CD4-positive, alpha-beta memory T cell (primary cell): ENCODE measurements around the gene HOATZ. TPM values are rescaled to one million over a fixed set of nuclear protein-coding genes. Genes with fewer than 3 reads are reported as not detected.

ENCODE experiments used
- CTCF ChIA-PET: fragments of 350-600 bp; sonication (Branson Sonifier 250); formaldehyde crosslinking; loops from one replicate; lab custom pipeline; 2021; ENCODE audit warnings: inconsistent platforms; ENCODE audit not compliant: partially characterized antibody; lab: Charles Lee
- POLR2A ChIA-PET: fragments of 350-600 bp; sonication (Branson Sonifier 250); formaldehyde crosslinking; loops from one replicate; lab custom pipeline; 2021; ENCODE audit not compliant: partially characterized antibody; lab: Charles Lee
- DNase-seq, 5 donors: peaks; one replicate each; pipeline versions ENCODE4 v3.0.0 to v3.0.0-alpha.2; 2020 to 2022; ENCODE audit warnings: mixed read lengths in 1 of 5
- H3K27ac ChIP-seq: one replicate; pipeline ENCODE4 v1.7.0; 2013; ENCODE audit warnings: low read depth, low read length
- H3K27me3 ChIP-seq: 2 replicates; pipeline ENCODE4 v1.7.0; 2013; ENCODE audit warnings: mild to moderate bottlenecking, low read length, moderate library complexity; ENCODE audit not compliant: insufficient read depth
- H3K36me3 ChIP-seq: 2 replicates; pipeline ENCODE4 v1.7.0; 2013; ENCODE audit warnings: mild to moderate bottlenecking, low read length, moderate library complexity; ENCODE audit not compliant: insufficient read depth
- H3K4me1 ChIP-seq: 2 replicates; pipeline ENCODE4 v1.7.0; 2013; ENCODE audit warnings: mild to moderate bottlenecking, low read length, moderate library complexity; ENCODE audit not compliant: insufficient read depth
- H3K4me3 ChIP-seq, 2 donors: one replicate each; pipeline ENCODE4 v1.7.0; 2013; ENCODE audit warnings: low read length in 2 of 2, mild to moderate bottlenecking in 1 of 2
- H3K9me3 ChIP-seq, 2 donors: one replicate each; pipeline ENCODE4 v1.7.0; 2013; ENCODE audit warnings: low read length in 2 of 2, control low read depth in 1 of 2; ENCODE audit not compliant: control insufficient read depth in 1 of 2
- H3K27ac Mint-ChIP-seq, 7 donors: one replicate each; pipeline ENCODE4 v1.8.0; 2020 to 2021; ENCODE audit warnings: mixed read lengths in 7 of 7, mild to moderate bottlenecking in 6 of 7, inconsistent platforms in 3 of 7, moderate library complexity in 3 of 7
- H3K27me3 Mint-ChIP-seq, 2 donors: one replicate each; pipeline ENCODE4 v1.8.0; 2020 to 2021; ENCODE audit warnings: mixed read lengths in 2 of 2
- H3K36me3 Mint-ChIP-seq, 2 donors: one replicate each; pipeline ENCODE4 v1.8.0; 2020 to 2021; ENCODE audit warnings: mixed read lengths in 2 of 2, inconsistent platforms in 1 of 2, mild to moderate bottlenecking in 1 of 2
- H3K4me1 Mint-ChIP-seq, 4 donors: one replicate each; pipeline ENCODE4 v1.8.0; 2020 to 2021; ENCODE audit warnings: mixed read lengths in 4 of 4, mild to moderate bottlenecking in 1 of 4
- H3K4me3 Mint-ChIP-seq, 8 donors: one replicate each; pipeline ENCODE4 v1.8.0; 2020 to 2021; ENCODE audit warnings: mixed read lengths in 8 of 8, mild to moderate bottlenecking in 7 of 8, moderate library complexity in 6 of 8, inconsistent platforms in 3 of 8
- H3K9me3 Mint-ChIP-seq, 8 donors: one replicate each; pipeline ENCODE4 v1.8.0; 2020 to 2021; ENCODE audit warnings: mixed read lengths in 8 of 8, mild to moderate bottlenecking in 5 of 8, inconsistent platforms in 3 of 8, moderate library complexity in 1 of 8
- intact Hi-C: fragments of 100-400 bp; cut with micrococcal nuclease; formaldehyde crosslinking; loops from one replicate; pipeline ENCODE4 v1.15.1; 2023
- polyA plus RNA-seq, 2 donors: library from polyadenylated mRNA; unstranded; fragments of 300-500 nt; fragmentation: Illumina TruSeq; gene quantifications; one replicate each; pipeline ENCODE4 v1.2.3, GENCODE V29; 2021
- total RNA-seq, 2 experiments: library from RNA; stranded (reverse); gene quantifications; one replicate each; pipeline ENCODE4 v1.2.3, GENCODE V29; 2021

HOATZ gene
- total and polyA plus RNA-seq, 4 experiments from 2014 or later, result not detected

DNA sequence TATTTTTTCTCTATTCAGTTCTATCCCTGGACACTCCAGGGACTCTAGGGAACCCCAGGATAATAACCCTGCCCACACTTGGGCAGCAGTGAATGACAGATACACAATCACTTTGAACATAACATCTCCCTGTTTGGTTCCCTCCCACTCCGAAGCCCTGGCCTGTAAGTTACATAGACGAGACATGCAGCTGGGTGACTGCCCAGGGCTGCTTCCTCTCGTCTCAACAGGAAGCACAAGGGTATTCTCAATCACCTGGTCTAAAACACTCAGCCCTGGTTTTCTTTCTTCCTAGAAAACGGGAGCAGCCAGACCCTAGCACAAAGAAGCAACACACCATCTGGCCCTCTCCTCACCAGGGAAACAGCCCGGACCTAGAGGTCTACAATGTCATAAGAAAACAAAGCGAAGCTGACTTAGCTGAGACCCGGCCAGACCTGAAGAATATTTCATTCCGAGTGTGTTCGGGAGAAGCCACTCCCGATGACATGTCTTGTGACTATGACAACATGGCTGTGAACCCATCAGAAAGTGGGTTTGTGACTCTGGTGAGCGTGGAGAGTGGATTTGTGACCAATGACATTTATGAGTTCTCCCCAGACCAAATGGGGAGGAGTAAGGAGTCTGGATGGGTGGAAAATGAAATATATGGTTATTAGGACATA is 45.4 kb downstream of the HOATZ start:
- intact Hi-C loops, result no loop called here
- no peak overlapping the region for H3K4me3 Mint-ChIP-seq
- POLR2A ChIA-PET, result no interaction called here

DNA sequence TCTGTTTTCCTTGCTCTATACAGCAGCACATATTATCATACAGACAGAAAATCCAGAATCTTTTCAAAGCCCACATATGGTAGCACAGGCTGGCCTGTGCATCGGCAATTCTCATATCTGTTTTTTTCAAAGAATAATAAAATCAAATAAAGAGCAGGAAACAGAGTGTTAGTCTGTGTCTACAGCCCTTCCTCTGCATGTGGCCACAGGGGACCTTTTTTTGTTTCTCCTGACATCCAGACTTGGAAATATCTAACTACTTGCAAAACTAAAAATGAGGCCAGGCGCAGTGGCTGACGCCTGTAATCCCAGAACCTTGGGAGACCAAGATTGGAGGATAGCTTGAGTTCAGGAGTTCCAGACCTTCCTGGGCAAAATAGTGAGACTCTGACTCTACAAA is 46.2 kb downstream of the HOATZ start:
- H3K27ac Mint-ChIP-seq, result no peak overlapping the region
- no peaks in the 10 kb centered on the region for H3K36me3 Mint-ChIP-seq
- ChIA-PET CTCF (interaction anchor here (0.9 to 4.6 kb wide), 5 partner anchors 12 to 305 kb away, joined by 3 to 23 read pairs (median 7); no protein-coding TSS in a partner anchor), POLR2A (no interaction called here)
- H3K9me3 Mint-ChIP-seq, result peaks cover 0 to 15% (median 8%) of the 10 kb centered on the region in 8 donors
- intact Hi-C loops, result no loop called here
- Histone ChIP-seq H3K27me3 (no peaks in the 10 kb centered on the region), H3K36me3 (no peaks in the 10 kb centered on the region), H3K27ac (no peak overlapping the region), H3K4me3 (no peak overlapping the region), H3K4me1 (no peaks in the 10 kb centered on the region), H3K9me3 (peaks cover 0 to 3% of the 10 kb centered on the region in 2 donors)
- DNase-seq, result no peak
- no peak overlapping the region for H3K4me3 Mint-ChIP-seq
- H3K27me3 Mint-ChIP-seq, result no peaks in the 10 kb centered on the region
- no peaks in the 10 kb centered on the region for H3K4me1 Mint-ChIP-seq

More for the DNA sequence above, 45.4 kb downstream of the HOATZ start:
- Mint-ChIP-seq H3K4me1 (no peaks in the 10 kb centered on the region), H3K27me3 (no peaks in the 10 kb centered on the region), H3K27ac (no peak overlapping the region), H3K36me3 (peaks cover 0 to 2% of the 10 kb centered on the region in 2 donors), H3K9me3 (peaks cover 0 to 20% (median 11%) of the 10 kb centered on the region in 8 donors)
- Histone ChIP-seq H3K27ac (no peak overlapping the region), H3K9me3 (peaks cover 0 to 5% of the 10 kb centered on the region in 2 donors), H3K27me3 (no peaks in the 10 kb centered on the region), H3K4me3 (no peak overlapping the region), H3K4me1 (no peaks in the 10 kb centered on the region), H3K36me3 (no peaks in the 10 kb centered on the region)
- CTCF ChIA-PET, result interaction anchor here (0.9 to 2.1 kb wide), 2 partner anchors 13 to 272 kb away, joined by 4 to 7 read pairs; no protein-coding TSS in a partner anchor
- DNase-seq, result no peak

- H3K9me3 Mint-ChIP-seq, result peaks cover 0 to 10% (median 6%) of the 10 kb centered on the region in 8 donors
- Histone ChIP-seq H3K4me3 (no peak overlapping the region), H3K4me1 (no peaks in the 10 kb centered on the region), H3K27ac (no peak overlapping the region), H3K27me3 (no peaks in the 10 kb centered on the region), H3K9me3 (no peaks in the 10 kb centered on the region), H3K36me3 (no peaks in the 10 kb centered on the region)
- H3K27me3 Mint-ChIP-seq, result no peaks in the 10 kb centered on the region
- no peak for DNase-seq
- POLR2A ChIA-PET, result interaction anchor here (1.2 kb wide), 1 partner anchor 8 kb away, joined by 3 read pairs; no protein-coding TSS in a partner anchor
- no peak overlapping the region for H3K27ac Mint-ChIP-seq
- no peaks in the 10 kb centered on the region for H3K4me1 Mint-ChIP-seq
- no peak overlapping the region for H3K4me3 Mint-ChIP-seq
- intact Hi-C loops, result no loop called here
- no peaks in the 10 kb centered on the region for H3K36me3 Mint-ChIP-seq
- CTCF ChIA-PET, result interaction anchor here (0.8 to 4.6 kb wide), 5 partner anchors 217 to 304 kb away, joined by 3 to 23 read pairs (median 7); no protein-coding TSS in a partner anchor
Observed at GRCh38 chr11:111561306-111561705, 46.7 kb downstream of the HOATZ start.

GRCh38 chr11:111561791-111562325 is 47.3 kb downstream of the HOATZ start:
- POLR2A ChIA-PET, result interaction anchor here (1.2 kb wide), 1 partner anchor 8 kb away, joined by 3 read pairs; no protein-coding TSS in a partner anchor
- Histone ChIP-seq H3K27me3 (no peaks in the 10 kb centered on the region), H3K4me3 (no peak overlapping the region), H3K36me3 (no peaks in the 10 kb centered on the region), H3K4me1 (no peaks in the 10 kb centered on the region), H3K9me3 (no peaks in the 10 kb centered on the region), H3K27ac (no peak overlapping the region)
- H3K4me1 Mint-ChIP-seq, result no peaks in the 10 kb centered on the region
- DNase-seq, result no peak
- no peak overlapping the region for H3K27ac Mint-ChIP-seq
- no peaks in the 10 kb centered on the region for H3K27me3 Mint-ChIP-seq
- peaks cover 0 to 4% (median 1%) of the 10 kb centered on the region in 8 donors for H3K9me3 Mint-ChIP-seq
- H3K36me3 Mint-ChIP-seq, result no peaks in the 10 kb centered on the region
- H3K4me3 Mint-ChIP-seq, result no peak overlapping the region
- CTCF ChIA-PET, result interaction anchor here (0.8 to 4.6 kb wide), 5 partner anchors 217 to 283 kb away, joined by 3 to 23 read pairs (median 7); no protein-coding TSS in a partner anchor
- intact Hi-C loops, result no loop called here

DNA sequence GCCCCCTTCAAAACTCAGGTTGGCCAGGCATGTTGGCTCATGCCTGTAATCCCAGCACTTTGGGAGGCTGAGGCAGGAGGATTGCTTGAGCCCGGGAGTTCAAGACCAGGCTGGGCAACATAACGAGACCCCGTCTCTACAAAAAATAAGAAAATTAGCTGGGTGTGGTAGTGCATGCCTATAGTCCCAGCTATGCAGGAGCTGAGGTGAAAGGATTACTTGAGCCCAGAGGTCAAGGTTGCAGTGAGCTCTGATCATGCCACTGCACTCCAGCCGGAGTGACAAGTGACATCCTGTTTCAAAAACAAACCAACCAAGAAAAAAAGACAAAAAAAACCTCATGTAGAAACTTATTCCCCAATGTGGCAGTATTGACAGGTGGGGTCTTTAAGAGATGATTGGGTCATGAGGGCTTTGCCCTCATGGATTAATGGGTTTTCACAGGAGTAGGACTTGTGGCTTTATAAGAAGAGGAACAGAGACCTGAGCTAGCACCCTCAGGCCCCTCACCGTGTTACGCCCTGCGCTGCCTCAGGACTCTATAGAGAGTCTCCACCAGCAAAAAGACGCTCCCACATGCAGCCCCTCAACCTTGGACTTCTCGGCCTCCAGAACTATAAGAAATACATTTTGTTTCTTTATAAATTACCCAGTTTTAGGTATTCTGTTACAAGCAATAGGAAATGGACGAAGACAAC is 48.3 kb downstream of the HOATZ start:
- Histone ChIP-seq H3K36me3 (no peaks in the 10 kb centered on the region), H3K27me3 (no peaks in the 10 kb centered on the region), H3K4me3 (no peak overlapping the region), H3K27ac (no peak overlapping the region), H3K4me1 (no peaks in the 10 kb centered on the region), H3K9me3 (no peaks in the 10 kb centered on the region)
- H3K27me3 Mint-ChIP-seq, result no peaks in the 10 kb centered on the region
- H3K36me3 Mint-ChIP-seq, result no peaks in the 10 kb centered on the region
- H3K27ac Mint-ChIP-seq, result no peak overlapping the region
- POLR2A ChIA-PET, result no interaction called here
- no peak for DNase-seq
- H3K4me3 Mint-ChIP-seq, result no peak overlapping the region
- intact Hi-C loops, result no loop called here
- no peaks in the 10 kb centered on the region for H3K9me3 Mint-ChIP-seq
- no peaks in the 10 kb centered on the region for H3K4me1 Mint-ChIP-seq
- CTCF ChIA-PET, result interaction anchor here (0.8 to 4.6 kb wide), 5 partner anchors 213 to 283 kb away, joined by 3 to 23 read pairs (median 5); no protein-coding TSS in a partner anchor

DNA sequence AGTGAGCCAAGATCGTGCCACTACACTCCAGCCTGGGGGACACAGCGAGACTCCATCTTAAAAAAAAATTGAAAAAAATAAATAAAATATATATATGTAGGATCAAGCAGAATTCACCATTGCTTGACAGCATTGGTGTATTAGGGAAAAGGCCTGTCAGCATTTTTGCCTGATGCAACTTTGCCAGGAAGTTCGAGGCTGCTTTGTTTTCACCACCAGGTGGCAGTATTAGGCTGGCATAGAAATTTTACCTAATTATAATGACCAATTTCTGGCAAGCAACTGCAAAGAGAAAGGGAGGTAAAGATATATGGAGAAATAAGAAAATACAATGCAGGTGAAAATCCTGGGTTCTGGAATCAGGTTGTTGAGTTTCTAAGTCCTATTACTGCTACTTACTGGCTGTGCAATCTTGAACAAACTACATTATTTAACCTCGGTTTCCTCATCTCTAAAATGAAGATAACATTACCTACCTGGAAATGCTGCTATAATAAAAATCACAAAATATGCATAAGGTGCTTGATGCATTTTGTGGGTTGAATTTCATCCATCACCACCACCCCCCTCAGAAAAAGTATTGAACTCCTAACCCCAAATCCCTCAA is 50.6 kb downstream of the HOATZ start:
- H3K27ac Mint-ChIP-seq, result no peak overlapping the region
- H3K9me3 Mint-ChIP-seq, result no peaks in the 10 kb centered on the region
- DNase-seq, result peak; percentile 47 to 58 (median 57)
- no peaks in the 10 kb centered on the region for H3K27me3 ChIP-seq
- ChIA-PET CTCF (interaction anchor here (1.0 to 4.6 kb wide), 7 partner anchors 211 to 282 kb away, joined by 3 to 38 read pairs (median 5); no protein-coding TSS in a partner anchor), POLR2A (no interaction called here)
- no peaks in the 10 kb centered on the region for H3K36me3 ChIP-seq
- no peaks in the 10 kb centered on the region for H3K36me3 Mint-ChIP-seq
- H3K4me3 ChIP-seq, result no peak overlapping the region
- H3K4me1 ChIP-seq, result no peaks in the 10 kb centered on the region
- H3K4me3 Mint-ChIP-seq, result no peak overlapping the region
- peaks cover 0 to 4% of the 10 kb centered on the region in 2 donors for H3K27me3 Mint-ChIP-seq
- no peaks in the 10 kb centered on the region for H3K4me1 Mint-ChIP-seq
- intact Hi-C loops, result loop anchor here (1.0 kb wide), 2 partner anchors 212 to 276 kb away; no protein-coding TSS in a partner anchor
- no peak overlapping the region for H3K27ac ChIP-seq
- no peaks in the 10 kb centered on the region for H3K9me3 ChIP-seq
